PC-9 (cell line): ENCODE data around the gene CCAR1.

Experiments
- CTCF ChIP-seq: fragments of 200-600 bp; sonication (generic); conservative IDR thresholded peaks from 2 replicates; pipeline ENCODE4 v1.6.1; 2017; ENCODE audit warnings: mixed run types, antibody characterized with exemption, mild to moderate bottlenecking, moderate library complexity
- EZH2 ChIP-seq: fragments of 200-600 bp; sonication (generic); IDR thresholded peaks from 2 replicates; pipeline ENCODE4 v1.8.0; 2017; ENCODE audit warnings: antibody characterized with exemption, low read depth

GRCh38 chr10:68696018-68696417, 25.0 kb upstream of the CCAR1 start:
- TF ChIP-seq CTCF (no peak), EZH2 (no peak)
